H9 (cell line): Measurements from ENCODE around the gene ATP6AP1. TPM values are rescaled to one million over a fixed set of nuclear protein-coding genes. Genes with fewer than 3 reads are reported as not detected.

Source experiments
- DNase-seq: peaks from one replicate; pipeline ENCODE4 v3.0.0-alpha.2; 2017
- H2AFZ ChIP-seq: one replicate; pipeline ENCODE4 v1.6.1; 2013; ENCODE audit warnings: mild to moderate bottlenecking, low read length, control low read depth, moderate library complexity
- H2AK5ac ChIP-seq: 2 replicates; pipeline ENCODE4 v1.6.1; 2013; ENCODE audit warnings: low read length, control low read depth, mixed read lengths; ENCODE audit not compliant: insufficient read length
- H2BK120ac ChIP-seq: one replicate; pipeline ENCODE4 v1.6.1; 2013; ENCODE audit warnings: low read depth, mild to moderate bottlenecking, low read length, control low read depth, inconsistent platforms; ENCODE audit not compliant: poor library complexity, severe bottlenecking
- H2BK12ac ChIP-seq: 2 replicates; pipeline ENCODE4 v1.6.1; 2013; ENCODE audit warnings: low read length, control low read depth, mixed read lengths, low read depth; ENCODE audit not compliant: insufficient read length
- H2BK15ac ChIP-seq: 2 replicates; pipeline ENCODE4 v1.6.1; 2013; ENCODE audit warnings: low read depth, low read length, control low read depth
- H2BK20ac ChIP-seq: one replicate; pipeline ENCODE4 v1.6.1; 2013; ENCODE audit warnings: low read depth, mild to moderate bottlenecking, low read length, control low read depth, inconsistent platforms; ENCODE audit not compliant: poor library complexity, severe bottlenecking
- H2BK5ac ChIP-seq: 2 replicates; pipeline ENCODE4 v1.6.1; 2013; ENCODE audit warnings: low read length, control low read depth, mixed read lengths; ENCODE audit not compliant: insufficient read length
- H3K14ac ChIP-seq: 2 replicates; pipeline ENCODE4 v1.6.1; 2013; ENCODE audit warnings: low read length, control low read depth; ENCODE audit not compliant: insufficient read depth
- H3K18ac ChIP-seq: 2 replicates; pipeline ENCODE4 v1.6.1; 2013; ENCODE audit warnings: low read depth, mild to moderate bottlenecking, mixed read lengths, low read length, control low read depth; ENCODE audit not compliant: insufficient read length
- H3K23ac ChIP-seq: 2 replicates; pipeline ENCODE4 v1.6.1; 2013; ENCODE audit warnings: low read length, control low read depth, mixed read lengths, low read depth; ENCODE audit not compliant: insufficient read length
- H3K23me2 ChIP-seq: 2 replicates; pipeline ENCODE4 v1.6.1; 2013; ENCODE audit warnings: low read depth, mild to moderate bottlenecking, mixed read lengths, low read length, control low read depth; ENCODE audit not compliant: insufficient read length, poor library complexity, severe bottlenecking
- H3K27ac ChIP-seq: 2 replicates; pipeline ENCODE4 v1.5.1; 2013; ENCODE audit warnings: low read length, control low read depth, mixed read lengths, low read depth; ENCODE audit not compliant: insufficient read length
- H3K27me3 ChIP-seq: 2 replicates; pipeline ENCODE4 v1.6.1; 2013; ENCODE audit warnings: low read length, control low read depth, inconsistent platforms; ENCODE audit not compliant: insufficient read depth
- H3K4ac ChIP-seq: 2 replicates; pipeline ENCODE4 v1.6.1; 2013; ENCODE audit warnings: low read depth, mild to moderate bottlenecking, control low read depth, inconsistent platforms, low read length, moderate library complexity
- H3K4me1 ChIP-seq: 2 replicates; pipeline ENCODE4 v1.6.1; 2013; ENCODE audit warnings: low read length, control low read depth, inconsistent platforms; ENCODE audit not compliant: insufficient read depth
- H3K4me2 ChIP-seq: 2 replicates; pipeline ENCODE4 v1.6.1; 2013; ENCODE audit warnings: low read length, control low read depth, mixed read lengths; ENCODE audit not compliant: insufficient read length, insufficient read depth
- H3K56ac ChIP-seq: 2 replicates; pipeline ENCODE4 v1.6.1; 2013; ENCODE audit warnings: low read depth, mild to moderate bottlenecking, mixed read lengths, low read length, control low read depth; ENCODE audit not compliant: insufficient read length
- H3K79me1 ChIP-seq: 2 replicates; pipeline ENCODE4 v1.6.1; 2013; ENCODE audit warnings: low read depth, mild to moderate bottlenecking, moderate library complexity, low read length, control low read depth, inconsistent platforms; ENCODE audit not compliant: insufficient read depth, poor library complexity, severe bottlenecking
- H3K79me2 ChIP-seq: 2 replicates; pipeline ENCODE4 v1.6.1; 2013; ENCODE audit warnings: low read length, control low read depth, inconsistent platforms; ENCODE audit not compliant: insufficient read depth
- H3K9ac ChIP-seq: 2 replicates; pipeline ENCODE4 v1.6.1; 2013; ENCODE audit warnings: low read length, control low read depth, mixed read lengths; ENCODE audit not compliant: insufficient read length; ENCODE audit errors: extremely low read depth
- H3K9me3 ChIP-seq: one replicate; pipeline ENCODE4 v1.6.1; 2013; ENCODE audit warnings: low read depth, low read length, inconsistent platforms; ENCODE audit not compliant: control insufficient read depth
- H3T11ph ChIP-seq: one replicate; pipeline ENCODE4 v1.6.1; 2013; ENCODE audit warnings: mild to moderate bottlenecking, low read length, control low read depth, inconsistent platforms
- H4K20me1 ChIP-seq: one replicate; pipeline ENCODE4 v1.6.1; 2013; ENCODE audit not compliant: control insufficient read depth, insufficient read length, insufficient read depth
- H4K5ac ChIP-seq: 2 replicates; pipeline ENCODE4 v1.6.1; 2013; ENCODE audit warnings: low read depth, mild to moderate bottlenecking, mixed read lengths, low read length, control low read depth; ENCODE audit not compliant: insufficient read length
- H4K8ac ChIP-seq: replicated peaks from 2 replicates; pipeline ENCODE4 v1.6.1; 2013; ENCODE audit warnings: low read length, control low read depth, mixed read lengths, low read depth; ENCODE audit not compliant: insufficient read length
- H4K91ac ChIP-seq: 2 replicates; pipeline ENCODE4 v1.6.1; 2013; ENCODE audit warnings: low read depth, mild to moderate bottlenecking, moderate library complexity, mixed read lengths, low read length, control low read depth; ENCODE audit not compliant: insufficient read length
- H3K27ac Mint-ChIP-seq, 3 experiments: 2 replicates in 2 of 3; 3 replicates in 1 of 3; pipeline ENCODE4 v1.8.0; 2020 to 2021; ENCODE audit warnings: mixed read lengths in 3 of 3, mild to moderate bottlenecking in 1 of 3, moderate library complexity in 1 of 3
- H3K27me3 Mint-ChIP-seq: 2 replicates; pipeline ENCODE4 v1.8.0; 2021; ENCODE audit warnings: low read depth, mild to moderate bottlenecking, moderate library complexity, mixed read lengths
- H3K36me3 Mint-ChIP-seq, 3 experiments: 2 replicates in 2 of 3; 3 replicates in 1 of 3; pipeline ENCODE4 v1.8.0; 2020 to 2021; ENCODE audit warnings: low read depth in 3 of 3, mixed read lengths in 3 of 3; ENCODE audit not compliant: insufficient read depth in 1 of 3
- H3K4me1 Mint-ChIP-seq, 2 experiments: 2 replicates each; pipeline ENCODE4 v1.8.0; 2020; ENCODE audit warnings: mixed read lengths in 2 of 2
- H3K4me3 Mint-ChIP-seq, 2 experiments: 2 replicates in 1 of 2; 3 replicates in 1 of 2; pipeline ENCODE4 v1.8.0; 2020 to 2021; ENCODE audit warnings: mild to moderate bottlenecking in 2 of 2, mixed read lengths in 2 of 2, moderate library complexity in 1 of 2
- H3K9me3 Mint-ChIP-seq, 2 experiments: 2 replicates in 1 of 2; 3 replicates in 1 of 2; pipeline ENCODE4 v1.8.0; 2020; ENCODE audit warnings: mild to moderate bottlenecking in 2 of 2, mixed read lengths in 2 of 2, moderate library complexity in 1 of 2
- CTCF ChIP-seq: fragments of 200-600 bp; sonication (generic); conservative IDR thresholded peaks from 3 replicates; pipeline ENCODE4 v1.8.0; 2021; ENCODE audit warnings: antibody characterized with exemption, mild to moderate bottlenecking
- WGBS: extraction: QIAGEN DNeasy Blood & Tissue Kit; methylation state at CpG from one replicate; pipeline ENCODE4 v1.1.7; 2013; ENCODE audit warnings: missing lambda C conversion rate, low lambda C conversion rate, mixed read lengths; ENCODE audit not compliant: insufficient read length; ENCODE audit errors: extremely low coverage; 5-methylcytosine and 5-hydroxymethylcytosine counted together
- total RNA-seq: library from RNA; stranded (reverse); gene quantifications from 2 replicates; pipeline ENCODE4 v1.2.1, GENCODE V29; 2021

The ATP6AP1 gene
- total RNA-seq, 1 experiment from 2014 or later = 45.6 TPM

GRCh38 chrX:154467556-154467955 is 39.1 kb downstream of the ATP6AP1 start:
- no peaks in the 10 kb centered on the region for H3K27me3 ChIP-seq
- no peak overlapping the region for H3T11ph ChIP-seq
- H4K8ac ChIP-seq = no peak overlapping the region
- H3K4ac ChIP-seq = no peak overlapping the region
- H3K27ac ChIP-seq = no peak overlapping the region
- H2BK15ac ChIP-seq = no peak overlapping the region
- peaks cover 49 to 82% of the 10 kb centered on the region in 2 experiments for H3K9me3 Mint-ChIP-seq
- no peaks in the 10 kb centered on the region for H4K20me1 ChIP-seq
- no peak overlapping the region for H3K4me2 ChIP-seq
- H3K79me2 ChIP-seq = no peaks in the 10 kb centered on the region
- H2AFZ ChIP-seq = no peak overlapping the region
- TF ChIP-seq CTCF = no peak
- H3K36me3 Mint-ChIP-seq = peaks cover 18 to 55% (median 50%) of the 10 kb centered on the region in 3 experiments
- no peak overlapping the region for H3K23ac ChIP-seq
- WGBS = no CpG with 5 or more reads among the region's 21 CpGs
- H4K91ac ChIP-seq = no peak overlapping the region
- no peaks in the 10 kb centered on the region for H3K23me2 ChIP-seq
- no peak overlapping the region for H3K4me3 Mint-ChIP-seq
- no peak overlapping the region for H2BK20ac ChIP-seq
- H3K27ac Mint-ChIP-seq = no peak overlapping the region
- no peak overlapping the region for H2AK5ac ChIP-seq
- no peaks in the 10 kb centered on the region for H3K4me1 ChIP-seq
- DNase-seq = no peak
- no peaks in the 10 kb centered on the region for H3K79me1 ChIP-seq
- H3K56ac ChIP-seq = no peak overlapping the region
- no peak overlapping the region for H2BK120ac ChIP-seq
- H3K9ac ChIP-seq = no peak overlapping the region
- no peaks in the 10 kb centered on the region for H3K4me1 Mint-ChIP-seq
- H3K18ac ChIP-seq = no peak overlapping the region
- H3K14ac ChIP-seq = no peak overlapping the region
- peaks cover 26% of the 10 kb centered on the region for H3K9me3 ChIP-seq
- no peak overlapping the region for H4K5ac ChIP-seq
- no peak overlapping the region for H2BK5ac ChIP-seq
- H2BK12ac ChIP-seq = no peak overlapping the region
- no peaks in the 10 kb centered on the region; the same call in 1 of the 2 replicates for H3K27me3 Mint-ChIP-seq
